Middle frontal gyrus (tissue), 1 donor: ENCODE results near the gene CTNND2.
"Not testable (repeated sequence)": the region's sequence is repeated elsewhere in the genome, so short reads cannot be mapped to it uniquely, and the experiment has no call there.

Experiments
- DNase-seq: peaks from one replicate; pipeline ENCODE4 v3.0.0-alpha.2; 2015; ENCODE audit warnings: low spot score; ENCODE audit errors: extremely low spot score

The CTNND2 gene

DNA sequence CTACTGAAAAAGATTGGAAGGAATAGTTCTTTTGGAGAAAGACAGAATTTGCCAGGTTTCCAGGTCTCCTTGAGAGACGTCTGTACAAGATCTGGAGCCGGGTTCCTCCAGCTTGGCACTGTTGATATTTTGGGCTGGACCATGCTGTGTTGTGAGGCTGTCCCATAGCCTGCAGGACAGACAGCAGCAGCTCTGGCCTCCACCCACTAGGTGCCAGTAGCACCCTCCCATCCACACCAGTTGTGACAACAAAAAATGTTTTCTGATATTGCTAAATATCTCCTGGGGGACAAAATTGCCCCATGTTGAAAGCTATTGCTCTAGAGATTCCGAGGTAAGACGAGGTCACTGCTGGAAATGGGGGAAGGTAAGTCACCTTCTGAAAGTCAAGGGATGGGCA lies 855.5 kb downstream of the CTNND2 start:
- no peak for DNase-seq

GRCh38 chr5:11047625-11048024 lies 856.6 kb downstream of the CTNND2 start:
- DNase-seq = no peak

GRCh38 chr5:11047030-11047429 lies 857.2 kb downstream of the CTNND2 start:
- DNase-seq = no peak

- DNase-seq = no peak
These were observed 858.1 kb downstream of the CTNND2 start for GRCh38 chr5:11046160-11046559.

- DNase-seq = no peak
These were observed 858.8 kb downstream of the CTNND2 start for GRCh38 chr5:11045411-11045810.

DNA sequence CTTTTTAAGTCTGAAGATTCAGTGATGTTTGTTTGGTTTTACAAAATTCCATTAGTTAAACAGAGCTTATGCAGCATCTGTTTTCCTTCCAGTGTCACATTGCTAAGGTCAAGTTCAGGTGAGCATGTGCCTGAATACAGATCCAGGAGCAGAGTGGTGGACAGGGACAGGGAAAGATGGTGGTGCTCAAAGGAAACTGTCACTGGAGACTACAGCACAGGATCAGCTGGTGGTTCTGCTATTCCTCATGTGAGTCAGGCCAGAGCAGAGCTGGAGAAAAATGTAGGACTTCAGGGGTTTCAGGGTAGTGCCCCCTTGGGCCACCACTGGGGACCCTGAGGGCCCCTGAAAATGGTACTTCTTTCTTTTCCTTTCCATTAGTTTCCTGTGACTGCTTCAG lies 859.7 kb downstream of the CTNND2 start:
- no peak for DNase-seq

GRCh38 chr5:11043881-11044280 lies 860.4 kb downstream of the CTNND2 start:
- DNase-seq = no peak

GRCh38 chr5:11040345-11040744 lies 863.9 kb downstream of the CTNND2 start:
- DNase-seq = no peak

GRCh38 chr5:11038772-11039171 lies 865.5 kb downstream of the CTNND2 start:
- DNase-seq = no peak

GRCh38 chr5:11037941-11038340 lies 866.3 kb downstream of the CTNND2 start:
- DNase-seq = no peak

DNA sequence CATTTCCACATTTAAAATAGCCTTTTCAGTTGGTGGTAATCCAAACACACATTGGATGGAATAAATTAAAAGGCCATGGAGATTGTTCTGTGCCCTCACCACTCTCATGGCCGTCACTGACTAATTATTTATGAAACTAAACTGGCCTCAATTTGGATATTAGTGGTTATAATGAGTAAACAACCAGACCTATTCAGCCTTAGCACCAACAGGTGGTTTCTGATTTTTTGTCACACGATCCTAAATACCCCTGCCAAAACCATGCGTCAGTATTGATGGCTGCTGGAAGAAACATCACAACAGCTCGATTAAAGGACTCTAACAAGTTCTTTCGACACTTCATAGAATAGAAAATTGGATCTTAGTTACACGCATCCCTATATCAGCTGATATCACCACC lies 867.2 kb downstream of the CTNND2 start:
- no peak for DNase-seq

DNA sequence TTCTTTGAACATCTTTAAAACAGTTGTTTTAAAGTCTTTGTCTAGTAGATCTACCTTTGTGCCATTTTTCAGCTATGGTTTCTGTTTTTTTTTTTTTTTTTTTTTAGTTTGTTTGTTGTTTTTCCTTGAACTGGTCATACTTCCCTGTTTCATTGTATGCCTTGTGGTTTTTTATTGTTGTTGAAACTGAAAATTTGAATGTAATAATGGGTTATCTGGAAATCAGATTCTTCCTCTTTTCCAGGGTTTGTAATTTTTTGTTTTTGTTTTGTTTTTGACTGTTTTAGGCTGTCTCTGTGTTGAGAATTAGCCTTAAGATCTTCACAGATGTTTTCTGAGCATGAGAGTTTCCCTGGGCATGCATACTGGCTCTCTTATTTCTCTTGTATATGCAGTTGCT lies 873.6 kb downstream of the CTNND2 start:
- DNase-seq = no peak

DNA sequence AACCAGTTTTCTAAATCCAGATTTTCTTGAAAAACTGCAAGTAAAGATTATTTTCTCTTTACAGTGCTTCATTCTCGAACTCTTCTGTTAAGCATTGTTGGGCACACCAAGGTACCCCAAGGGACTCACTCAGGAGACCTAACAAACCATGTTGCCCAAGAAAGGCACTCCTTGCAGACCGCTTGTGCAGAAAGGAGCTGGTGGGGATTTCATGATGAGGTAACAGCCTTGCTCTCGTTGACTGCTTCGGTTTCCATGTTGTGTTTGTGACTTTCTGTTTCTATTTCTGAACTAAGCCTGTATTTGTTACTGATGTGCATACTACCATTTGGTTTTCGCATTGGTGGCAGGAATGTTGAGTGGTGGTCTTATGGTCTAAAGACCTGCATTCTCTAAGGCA lies 876.6 kb downstream of the CTNND2 start:
- no peak for DNase-seq

- DNase-seq = no peak
These were observed 877.7 kb downstream of the CTNND2 start for GRCh38 chr5:11026543-11026942.

DNA sequence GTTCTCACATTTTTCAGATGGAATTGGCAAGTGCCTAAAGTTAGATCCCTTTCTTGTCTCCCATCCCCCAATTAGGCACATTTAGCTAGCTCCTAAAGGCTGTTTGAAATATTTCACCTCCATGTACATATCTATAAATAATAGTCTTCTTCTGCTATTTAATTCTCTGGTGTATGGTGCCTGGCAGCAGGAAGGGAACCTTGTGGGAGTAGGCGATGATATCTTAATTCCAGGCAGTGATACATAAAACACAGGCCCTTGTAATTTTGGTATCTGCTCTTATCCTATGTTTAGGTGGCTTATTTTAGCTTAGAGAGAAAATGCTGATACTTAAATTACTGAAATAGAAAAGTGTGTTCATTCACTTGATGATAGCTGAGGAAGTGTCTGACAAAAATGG lies 880.3 kb downstream of the CTNND2 start:
- no peak for DNase-seq

DNA sequence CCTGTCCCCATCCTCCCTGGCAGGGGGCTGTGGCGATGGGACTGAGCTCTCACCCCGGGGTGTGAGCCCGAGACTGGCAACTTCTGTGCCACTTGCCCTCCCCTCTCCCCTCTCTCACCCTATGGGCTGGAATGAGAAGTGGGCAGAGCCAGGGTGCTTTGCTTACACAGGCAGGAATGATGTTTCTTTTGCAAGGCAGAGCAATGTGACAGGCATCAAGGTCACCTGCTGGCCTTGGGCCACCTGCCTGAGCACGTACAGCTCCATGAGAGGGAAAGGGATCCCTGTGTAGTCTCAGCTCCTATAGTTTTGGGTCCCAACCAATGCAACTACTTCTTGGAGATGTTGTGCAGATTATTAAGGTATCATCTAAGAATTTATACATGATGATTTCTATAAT lies 890.5 kb downstream of the CTNND2 start:
- DNase-seq = no peak

DNA sequence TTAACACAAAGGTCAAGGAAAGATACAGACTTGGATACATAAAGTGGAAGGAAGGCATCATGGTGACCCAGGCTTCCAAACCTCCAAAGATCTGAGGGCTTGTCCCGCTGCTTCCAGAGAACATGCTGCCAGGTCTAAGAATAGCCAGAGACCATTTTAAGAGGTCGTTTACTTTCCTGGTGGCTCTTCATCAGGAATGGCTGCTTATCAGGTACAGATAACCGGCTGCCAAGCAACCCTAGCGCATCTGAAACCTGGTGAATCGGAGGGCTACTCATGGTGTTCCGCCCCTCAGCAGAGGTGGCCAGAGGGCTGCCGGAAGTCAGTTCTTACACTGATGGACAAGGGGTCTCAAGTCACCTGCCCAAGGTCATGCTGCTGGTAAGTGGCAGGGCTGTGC lies 892.0 kb downstream of the CTNND2 start:
- DNase-seq = no peak

GRCh38 chr5:11010429-11011210 lies 893.6 kb downstream of the CTNND2 start:
- DNase-seq = no peak

- no peak for DNase-seq
These were observed 894.7 kb downstream of the CTNND2 start for GRCh38 chr5:11009576-11009975.

GRCh38 chr5:11007269-11007870 lies 896.9 kb downstream of the CTNND2 start:
- no peak for DNase-seq

GRCh38 chr5:11004523-11004922 lies 899.7 kb downstream of the CTNND2 start:
- not testable (repeated sequence) for DNase-seq

GRCh38 chr5:11000515-11001353 lies 903.5 kb downstream of the CTNND2 start:
- no peak for DNase-seq
